ENCODE results near the gene EQTN.
A peak's percentile ranks its signal among the peaks of the same experiment; 100 is the strongest.
"Not testable (repeated sequence)": the region's sequence is repeated elsewhere in the genome, so short reads cannot be mapped to it uniquely, and the experiment has no call there.

EQTN gene

GRCh38 chr9:27247756-27248155 lies 49.2 kb downstream of the EQTN start:
- TF ChIP-seq, protein P1, sequence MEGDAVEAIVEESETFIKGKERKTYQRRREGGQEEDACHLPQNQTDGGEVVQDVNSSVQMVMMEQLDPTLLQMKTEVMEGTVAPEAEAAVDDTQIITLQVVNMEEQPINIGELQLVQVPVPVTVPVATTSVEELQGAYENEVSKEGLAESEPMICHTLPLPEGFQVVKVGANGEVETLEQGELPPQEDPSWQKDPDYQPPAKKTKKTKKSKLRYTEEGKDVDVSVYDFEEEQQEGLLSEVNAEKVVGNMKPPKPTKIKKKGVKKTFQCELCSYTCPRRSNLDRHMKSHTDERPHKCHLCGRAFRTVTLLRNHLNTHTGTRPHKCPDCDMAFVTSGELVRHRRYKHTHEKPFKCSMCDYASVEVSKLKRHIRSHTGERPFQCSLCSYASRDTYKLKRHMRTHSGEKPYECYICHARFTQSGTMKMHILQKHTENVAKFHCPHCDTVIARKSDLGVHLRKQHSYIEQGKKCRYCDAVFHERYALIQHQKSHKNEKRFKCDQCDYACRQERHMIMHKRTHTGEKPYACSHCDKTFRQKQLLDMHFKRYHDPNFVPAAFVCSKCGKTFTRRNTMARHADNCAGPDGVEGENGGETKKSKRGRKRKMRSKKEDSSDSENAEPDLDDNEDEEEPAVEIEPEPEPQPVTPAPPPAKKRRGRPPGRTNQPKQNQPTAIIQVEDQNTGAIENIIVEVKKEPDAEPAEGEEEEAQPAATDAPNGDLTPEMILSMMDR (IDR thresholded peaks at IDR 0.05; ENCODE audit: low read depth, low read length): peak; percentile 63
- no peak overlapping the region for H3K4me3 ChIP-seq (replicated peaks in 1 of 2; ENCODE audit: low read depth in 2 of 2, low read length in 2 of 2)
- peak; percentile 68 to 81 for DNase-seq (ENCODE audit: low read depth in 2 of 2)

- not testable (repeated sequence) for DNase-seq (ENCODE audit: low read depth in 2 of 2); H3K4me3 ChIP-seq (replicated peaks in 1 of 2; ENCODE audit: low read depth in 2 of 2, low read length in 2 of 2)
Measured at GRCh38 chr9:27239648-27240047, 57.3 kb downstream of the EQTN start.
